ENCODE results near the gene SEMA6B.
"Not testable (repeated sequence)": the region's sequence is repeated elsewhere in the genome, so short reads cannot be mapped to it uniquely, and the experiment has no call there.

Gene SEMA6B

DNA sequence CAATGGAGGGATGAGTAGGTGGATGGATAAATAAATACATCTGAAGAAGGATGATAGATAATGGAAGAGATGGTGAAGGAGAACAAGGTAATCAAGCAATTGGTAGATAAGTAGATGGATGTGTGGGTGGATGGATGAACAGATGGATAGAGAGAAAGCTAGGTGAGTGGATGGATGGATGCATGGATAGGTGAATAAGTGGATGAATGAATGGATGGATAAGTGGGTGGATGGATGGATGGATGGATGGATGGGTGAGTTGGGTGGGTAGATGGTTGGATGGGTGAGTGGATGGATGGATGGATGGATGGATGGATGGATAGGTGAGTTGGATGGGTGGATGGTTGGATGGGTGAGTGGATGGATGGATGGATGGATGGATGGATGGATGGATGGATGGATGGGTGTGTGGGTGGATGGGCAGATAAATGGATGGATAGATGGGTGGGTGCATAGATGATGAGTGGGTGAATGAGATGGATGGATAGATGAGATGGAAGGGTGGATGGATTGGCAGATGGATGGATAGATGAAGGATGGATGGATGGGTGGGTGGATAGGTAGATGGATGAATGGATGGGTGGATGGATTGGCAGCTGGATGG lies 6.3 kb downstream of the SEMA6B start:
- Mint-ChIP-seq H3K36me3 (ENCODE audit: low read depth) (no peaks in the 10 kb centered on the region), H3K27me3 (ENCODE audit: low read depth) (no peaks in the 10 kb centered on the region), H3K4me1 (ENCODE audit: low read depth) (no peaks in the 10 kb centered on the region), H3K4me3 (no peak overlapping the region), H3K27ac (no peak overlapping the region), H3K9me3 (no peaks in the 10 kb centered on the region)

- H3K27ac Mint-ChIP-seq: no peak overlapping the region
- H3K27me3 Mint-ChIP-seq (ENCODE audit: low read depth): no peaks in the 10 kb centered on the region
These were observed 7.0 kb downstream of the SEMA6B start for GRCh38 chr19:4552525-4552819.

GRCh38 chr19:4550479-4551050 lies 8.9 kb downstream of the SEMA6B start:
- no peak overlapping the region for H3K27ac Mint-ChIP-seq
- no peaks in the 10 kb centered on the region for H3K9me3 Mint-ChIP-seq
- H3K4me1 Mint-ChIP-seq (ENCODE audit: low read depth): no peaks in the 10 kb centered on the region
- H3K27me3 Mint-ChIP-seq (ENCODE audit: low read depth): no peaks in the 10 kb centered on the region
- H3K4me3 Mint-ChIP-seq: no peak overlapping the region
- H3K36me3 Mint-ChIP-seq (ENCODE audit: low read depth): no peaks in the 10 kb centered on the region

More at GRCh38 chr19:4552525-4552819, 7.0 kb downstream of the SEMA6B start:
- no peak overlapping the region for H3K4me3 Mint-ChIP-seq
- no peaks in the 10 kb centered on the region for H3K9me3 Mint-ChIP-seq
- no peaks in the 10 kb centered on the region for H3K4me1 Mint-ChIP-seq (ENCODE audit: low read depth)
- H3K36me3 Mint-ChIP-seq (ENCODE audit: low read depth): no peaks in the 10 kb centered on the region

- H3K27me3 Mint-ChIP-seq (ENCODE audit: low read depth): no peaks in the 10 kb centered on the region
- H3K9me3 Mint-ChIP-seq: no peaks in the 10 kb centered on the region
- H3K36me3 Mint-ChIP-seq (ENCODE audit: low read depth): no peaks in the 10 kb centered on the region
- no peaks in the 10 kb centered on the region for H3K4me1 Mint-ChIP-seq (ENCODE audit: low read depth)
- no peak overlapping the region for H3K4me3 Mint-ChIP-seq
- H3K27ac Mint-ChIP-seq: no peak overlapping the region
These were observed 9.5 kb downstream of the SEMA6B start for GRCh38 chr19:4550018-4550417.

- Mint-ChIP-seq H3K27me3 (ENCODE audit: low read depth) (no peaks in the 10 kb centered on the region), H3K4me3 (no peak overlapping the region), H3K9me3 (no peaks in the 10 kb centered on the region), H3K27ac (no peak overlapping the region), H3K36me3 (ENCODE audit: low read depth) (no peaks in the 10 kb centered on the region), H3K4me1 (ENCODE audit: low read depth) (no peaks in the 10 kb centered on the region)
These were observed 11.3 kb downstream of the SEMA6B start for GRCh38 chr19:4548238-4548584.

- H3K9me3 Mint-ChIP-seq: no peaks in the 10 kb centered on the region
- H3K36me3 Mint-ChIP-seq (ENCODE audit: low read depth): no peaks in the 10 kb centered on the region
- H3K27me3 Mint-ChIP-seq (ENCODE audit: low read depth): no peaks in the 10 kb centered on the region
- no peaks in the 10 kb centered on the region for H3K4me1 Mint-ChIP-seq (ENCODE audit: low read depth)
- no peak overlapping the region for H3K27ac Mint-ChIP-seq
- H3K4me3 Mint-ChIP-seq: no peak overlapping the region
These were observed 11.9 kb downstream of the SEMA6B start for GRCh38 chr19:4547303-4548237.

DNA sequence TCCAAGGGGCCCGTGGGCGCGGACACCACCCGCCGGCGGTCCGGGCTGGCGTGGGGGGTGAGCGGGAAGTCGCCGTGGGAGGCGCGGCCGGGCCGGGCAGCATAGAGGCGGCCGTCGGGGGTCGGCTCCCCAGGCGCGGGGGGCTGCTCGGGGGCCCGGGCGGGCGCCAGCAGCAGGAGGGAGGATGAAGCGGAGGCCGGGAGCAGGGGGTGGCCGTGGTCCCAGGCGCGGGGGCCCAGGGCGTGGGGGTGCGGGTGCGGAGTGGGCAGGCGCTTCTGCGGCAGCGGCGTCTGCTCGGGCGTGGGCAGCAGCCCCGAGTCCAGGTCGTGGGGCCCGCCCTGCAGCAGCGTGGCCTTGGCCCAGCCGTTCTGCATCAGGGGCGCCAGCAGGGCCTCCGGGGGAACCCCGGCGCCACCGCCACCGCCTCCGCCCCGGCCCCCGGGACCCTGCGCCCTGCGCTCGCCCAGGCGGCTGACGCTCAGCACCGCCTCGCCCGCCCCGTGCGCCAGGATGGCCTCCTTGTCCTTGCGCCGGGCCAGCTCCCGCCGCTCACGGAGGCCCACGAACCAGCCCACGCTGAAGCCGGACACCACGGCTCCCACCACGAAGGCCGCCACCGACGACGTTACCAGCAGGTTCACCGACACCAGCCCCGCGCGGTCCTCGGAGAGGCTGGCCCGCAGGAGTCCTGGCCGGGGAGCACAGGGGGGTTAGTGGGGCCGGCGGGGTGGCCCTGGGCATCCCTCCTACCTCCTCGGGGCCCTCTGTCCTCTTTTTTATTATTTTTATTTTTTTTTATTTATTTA lies 15.4 kb downstream of the SEMA6B start:
- no peaks in the 10 kb centered on the region for H3K9me3 Mint-ChIP-seq
- no peaks in the 10 kb centered on the region for H3K27me3 Mint-ChIP-seq (ENCODE audit: low read depth)
- no peak overlapping the region for H3K4me3 Mint-ChIP-seq
- H3K36me3 Mint-ChIP-seq (ENCODE audit: low read depth): no peaks in the 10 kb centered on the region
- no peak overlapping the region for H3K27ac Mint-ChIP-seq
- peaks cover 6% of the 10 kb centered on the region for H3K4me1 Mint-ChIP-seq (ENCODE audit: low read depth)

DNA sequence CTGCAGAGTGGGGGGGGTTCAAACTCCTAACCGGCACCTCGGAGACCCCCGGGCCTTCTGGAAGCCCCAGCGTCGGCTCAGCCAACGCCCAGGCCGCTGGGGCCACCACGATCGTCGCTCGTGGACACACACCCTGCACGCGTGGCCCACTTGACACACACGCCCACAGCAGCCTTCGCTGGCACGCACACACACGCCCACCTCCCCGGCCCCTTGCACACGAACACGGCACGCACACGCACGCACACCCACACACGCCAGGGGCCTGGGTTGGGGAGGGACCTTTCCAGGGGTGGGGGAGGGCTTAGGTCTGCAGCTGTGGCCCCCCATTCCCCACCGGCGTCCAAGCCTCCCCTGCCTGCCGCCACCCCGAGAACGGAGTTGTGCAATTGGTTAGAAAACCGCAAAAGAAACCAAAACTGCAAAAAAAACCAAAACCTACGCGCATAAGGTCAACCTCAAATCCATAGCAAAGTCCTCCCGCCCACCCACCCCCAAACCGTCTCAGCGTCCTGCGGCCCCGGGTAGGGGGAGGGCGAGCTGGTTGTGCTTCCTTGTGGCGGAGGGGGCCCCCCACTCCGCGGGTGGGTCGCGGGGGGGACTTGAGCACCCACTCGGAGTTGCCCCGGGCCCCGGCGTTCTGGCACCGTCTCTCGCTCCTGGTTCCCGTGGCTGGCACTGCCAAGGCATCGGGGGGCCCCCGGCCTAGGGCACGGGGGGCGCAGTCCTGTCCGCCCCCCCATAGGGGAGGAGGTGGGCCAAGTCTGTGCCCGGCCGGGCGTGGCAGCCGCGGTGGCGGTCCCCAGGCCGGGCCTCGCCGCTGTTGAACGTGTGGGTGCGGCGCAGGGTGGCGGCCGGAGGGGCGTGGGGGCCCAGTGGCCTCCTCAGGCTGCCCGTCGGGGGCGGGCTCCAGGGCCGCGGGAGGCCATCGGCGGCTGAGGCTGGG lies 16.3 kb downstream of the SEMA6B start:
- Mint-ChIP-seq H3K9me3 (no peaks in the 10 kb centered on the region), H3K4me3 (no peak overlapping the region), H3K4me1 (ENCODE audit: low read depth) (peaks cover 6% of the 10 kb centered on the region), H3K36me3 (ENCODE audit: low read depth) (no peaks in the 10 kb centered on the region), H3K27me3 (ENCODE audit: low read depth) (no peaks in the 10 kb centered on the region), H3K27ac (no peak overlapping the region)

DNA sequence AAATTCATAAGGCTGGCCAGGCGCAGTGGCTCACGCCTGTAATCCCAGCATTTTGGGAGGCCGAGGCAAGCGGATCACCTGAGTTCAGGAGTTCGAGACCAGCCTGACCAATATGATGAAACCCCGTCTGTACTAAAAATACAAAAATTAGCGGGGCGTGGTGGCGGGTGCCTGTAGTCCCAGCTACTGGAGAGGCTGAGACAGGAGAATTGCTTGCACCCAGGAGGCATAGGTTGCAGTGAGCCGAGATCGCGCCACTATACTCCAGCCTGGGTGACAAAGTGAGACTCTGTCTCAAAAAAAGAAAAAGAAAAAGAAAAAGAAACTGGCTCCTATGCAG lies 17.7 kb downstream of the SEMA6B start:
- not testable (repeated sequence) for H3K27me3 Mint-ChIP-seq (ENCODE audit: low read depth); H3K4me3 Mint-ChIP-seq; H3K4me1 Mint-ChIP-seq (ENCODE audit: low read depth); H3K9me3 Mint-ChIP-seq; H3K36me3 Mint-ChIP-seq (ENCODE audit: low read depth); H3K27ac Mint-ChIP-seq

GRCh38 chr19:4541114-4541805 lies 18.2 kb downstream of the SEMA6B start:
- no peaks in the 10 kb centered on the region for H3K27me3 Mint-ChIP-seq (ENCODE audit: low read depth)
- H3K36me3 Mint-ChIP-seq (ENCODE audit: low read depth): no peaks in the 10 kb centered on the region
- H3K4me3 Mint-ChIP-seq: no peak overlapping the region
- peaks cover 6% of the 10 kb centered on the region for H3K4me1 Mint-ChIP-seq (ENCODE audit: low read depth)
- H3K9me3 Mint-ChIP-seq: no peaks in the 10 kb centered on the region
- H3K27ac Mint-ChIP-seq: no peak overlapping the region

DNA sequence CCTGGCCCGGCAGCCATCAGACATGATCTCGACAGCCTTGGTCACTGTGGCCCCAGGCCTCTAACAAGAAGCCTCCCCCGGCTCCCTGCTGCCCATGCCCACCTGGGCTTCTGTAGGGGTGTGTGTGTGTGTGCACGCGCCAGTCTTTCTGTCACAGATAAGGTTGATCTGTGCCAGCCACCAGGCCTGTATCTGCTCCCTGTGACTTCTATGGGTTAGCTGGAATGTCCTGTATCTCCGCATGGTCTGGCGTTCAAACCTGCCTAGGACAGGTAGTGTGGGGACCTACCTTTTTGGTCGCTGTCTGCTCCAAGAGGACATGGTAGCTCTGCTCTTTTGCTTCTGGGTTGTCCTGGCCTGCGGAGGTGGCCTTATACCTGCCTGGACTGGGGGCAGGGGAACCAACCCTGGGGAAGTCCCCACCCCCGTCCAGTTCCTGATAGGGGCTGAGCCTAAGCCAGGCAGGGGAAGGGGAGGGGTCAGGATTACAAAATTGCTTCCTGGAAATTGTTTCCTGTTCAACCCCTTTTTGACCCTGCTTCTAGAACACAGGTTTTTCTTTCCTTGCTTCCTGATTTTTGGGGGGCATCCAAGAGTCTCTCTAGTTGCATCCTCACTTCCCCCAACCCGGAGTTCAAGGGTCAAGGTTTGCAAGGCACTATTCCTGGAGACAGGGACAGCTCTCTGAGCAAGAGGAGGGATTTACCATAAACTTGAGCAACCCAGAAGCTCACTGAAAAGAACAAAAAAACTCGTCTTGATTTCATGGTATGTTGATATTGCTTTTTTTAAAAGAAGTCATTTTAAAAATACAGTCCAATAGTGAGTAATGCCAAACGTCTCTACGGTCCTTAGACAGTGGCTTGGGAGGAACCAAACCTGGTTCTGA lies 19.5 kb downstream of the SEMA6B start, which contains the start of gene LRG1:
Gene LRG1 (minus strand): TSS at position 344 of the 889 bp plus-strand sequence. CDS start 23 bp downstream, at position 321.
- peaks cover 6% of the 10 kb centered on the region for H3K4me1 Mint-ChIP-seq (ENCODE audit: low read depth)
- no peaks in the 10 kb centered on the region for H3K36me3 Mint-ChIP-seq (ENCODE audit: low read depth)
- peak within 1 kb of the TSS; percentile 27 for H3K27ac Mint-ChIP-seq
- H3K27me3 Mint-ChIP-seq (ENCODE audit: low read depth): peaks cover 4% of the 10 kb centered on the region
- H3K4me3 Mint-ChIP-seq: peak within 1 kb of the TSS; percentile 50
- no peaks in the 10 kb centered on the region for H3K9me3 Mint-ChIP-seq

- peaks cover 6% of the 10 kb centered on the region for H3K4me1 Mint-ChIP-seq (ENCODE audit: low read depth)
- H3K27ac Mint-ChIP-seq: no peak overlapping the region
- no peaks in the 10 kb centered on the region for H3K9me3 Mint-ChIP-seq
- H3K36me3 Mint-ChIP-seq (ENCODE audit: low read depth): no peaks in the 10 kb centered on the region
- peaks cover 9% of the 10 kb centered on the region for H3K27me3 Mint-ChIP-seq (ENCODE audit: low read depth)
- no peak overlapping the region for H3K4me3 Mint-ChIP-seq
These were observed 20.3 kb downstream of the SEMA6B start for GRCh38 chr19:4539169-4539692.
